WI38 (cell line): ENCODE results near the gene TP63.

Experiments used
- H3K4me3 ChIP-seq: 2 replicates; pipeline ENCODE4 v1.5.1; 2011; ENCODE audit warnings: low read depth, mild to moderate bottlenecking, control low read depth, low read length
- CTCF ChIP-seq: IDR thresholded peaks from 2 replicates; pipeline ENCODE4 v1.5.1; 2012; ENCODE audit warnings: low read depth, mild to moderate bottlenecking, control low read depth, low read length

The TP63 gene

GRCh38 chr3:189735913-189736312 is 104.7 kb downstream of the TP63 start:
- TF ChIP-seq CTCF: no peak
- no peak overlapping the region for H3K4me3 ChIP-seq

- H3K4me3 ChIP-seq: no peak overlapping the region
- no peak for TF ChIP-seq CTCF
These were observed 105.9 kb downstream of the TP63 start for GRCh38 chr3:189737071-189737470.

- no peak for TF ChIP-seq CTCF
These were observed 106.4 kb downstream of the TP63 start for GRCh38 chr3:189737619-189738018.

GRCh38 chr3:189739378-189739777 is 108.2 kb downstream of the TP63 start:
- no peak for TF ChIP-seq CTCF
- no peak overlapping the region for H3K4me3 ChIP-seq

More at GRCh38 chr3:189737619-189738018, 106.4 kb downstream of the TP63 start:
- H3K4me3 ChIP-seq: no peak overlapping the region

- H3K4me3 ChIP-seq: no peak overlapping the region
- TF ChIP-seq CTCF: no peak
These were observed 109.0 kb downstream of the TP63 start for GRCh38 chr3:189740156-189740555.

GRCh38 chr3:189744235-189744634 is 113.0 kb downstream of the TP63 start:
- H3K4me3 ChIP-seq: no peak overlapping the region
- TF ChIP-seq CTCF: no peak

- TF ChIP-seq CTCF: no peak
These were observed 114.4 kb downstream of the TP63 start for GRCh38 chr3:189745622-189746021.

More at GRCh38 chr3:189745622-189746021, 114.4 kb downstream of the TP63 start:
- no peak overlapping the region for H3K4me3 ChIP-seq
